Measurements from ENCODE around the gene NPPB.

The NPPB gene

DNA sequence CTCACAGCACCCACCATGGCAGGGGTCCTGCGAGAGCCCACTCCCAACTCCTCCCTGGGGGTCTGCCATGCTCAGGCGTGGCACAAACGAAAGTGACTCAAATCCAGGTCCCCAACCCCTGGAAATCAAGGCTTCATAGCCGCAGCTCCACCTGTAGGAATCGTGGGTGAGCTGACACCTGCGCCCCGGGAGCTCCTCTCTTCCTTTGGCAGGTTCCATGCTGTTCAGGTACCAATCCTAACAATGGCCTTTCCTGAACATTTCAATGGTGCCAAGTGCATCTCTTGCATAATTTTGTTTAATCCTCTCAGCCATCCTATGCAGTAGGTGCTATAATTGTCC is 28.9 kb upstream of the NPPB start:
- no peak for FAIRE-seq
- no peak for DNase-seq (ENCODE audit: insufficient read length, low spot score)
- TF ChIP-seq, protein P1, sequence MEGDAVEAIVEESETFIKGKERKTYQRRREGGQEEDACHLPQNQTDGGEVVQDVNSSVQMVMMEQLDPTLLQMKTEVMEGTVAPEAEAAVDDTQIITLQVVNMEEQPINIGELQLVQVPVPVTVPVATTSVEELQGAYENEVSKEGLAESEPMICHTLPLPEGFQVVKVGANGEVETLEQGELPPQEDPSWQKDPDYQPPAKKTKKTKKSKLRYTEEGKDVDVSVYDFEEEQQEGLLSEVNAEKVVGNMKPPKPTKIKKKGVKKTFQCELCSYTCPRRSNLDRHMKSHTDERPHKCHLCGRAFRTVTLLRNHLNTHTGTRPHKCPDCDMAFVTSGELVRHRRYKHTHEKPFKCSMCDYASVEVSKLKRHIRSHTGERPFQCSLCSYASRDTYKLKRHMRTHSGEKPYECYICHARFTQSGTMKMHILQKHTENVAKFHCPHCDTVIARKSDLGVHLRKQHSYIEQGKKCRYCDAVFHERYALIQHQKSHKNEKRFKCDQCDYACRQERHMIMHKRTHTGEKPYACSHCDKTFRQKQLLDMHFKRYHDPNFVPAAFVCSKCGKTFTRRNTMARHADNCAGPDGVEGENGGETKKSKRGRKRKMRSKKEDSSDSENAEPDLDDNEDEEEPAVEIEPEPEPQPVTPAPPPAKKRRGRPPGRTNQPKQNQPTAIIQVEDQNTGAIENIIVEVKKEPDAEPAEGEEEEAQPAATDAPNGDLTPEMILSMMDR (IDR thresholded peaks at IDR 0.05; ENCODE audit: insufficient read depth, missing control alignments): no peak

DNA sequence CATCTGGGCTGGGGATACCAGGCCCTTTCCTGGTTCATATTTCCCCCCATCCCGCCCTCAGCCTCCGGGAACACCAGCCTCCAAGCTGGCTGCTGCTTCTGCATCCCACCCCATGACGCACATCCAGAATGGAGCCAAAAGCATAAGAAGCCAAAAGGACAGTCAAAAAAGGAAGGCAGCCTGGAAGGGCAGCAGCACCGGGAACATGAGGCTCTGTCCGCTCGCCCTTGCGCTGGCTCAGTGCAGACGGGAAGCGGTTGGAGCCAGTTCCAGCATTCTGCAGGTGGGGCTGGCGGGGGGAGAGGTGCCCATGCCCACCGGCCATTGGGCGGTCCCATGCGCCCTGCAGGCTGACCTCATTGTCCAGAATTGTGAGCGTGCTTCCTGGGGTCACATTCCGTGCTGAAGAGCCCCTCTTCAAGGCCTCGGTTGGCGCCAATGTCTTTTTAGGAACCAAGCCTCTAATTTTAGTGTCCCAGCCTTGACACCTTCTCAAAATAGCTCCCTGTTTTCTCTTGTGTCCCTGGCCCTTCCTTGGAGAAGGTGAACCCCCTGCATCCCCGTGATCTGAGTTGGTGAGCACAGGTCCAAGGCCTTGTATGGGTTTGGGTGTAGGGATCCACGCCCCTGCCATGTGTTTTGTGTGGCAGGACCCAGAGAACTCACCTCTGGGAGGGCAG is 28.4 kb upstream of the NPPB start:
- DNase-seq (ENCODE audit: insufficient read length, low spot score) (no peak), FAIRE-seq (no peak)
- TF ChIP-seq, protein P1 (IDR thresholded peaks at IDR 0.05; ENCODE audit: insufficient read depth, missing control alignments): no peak

DNA sequence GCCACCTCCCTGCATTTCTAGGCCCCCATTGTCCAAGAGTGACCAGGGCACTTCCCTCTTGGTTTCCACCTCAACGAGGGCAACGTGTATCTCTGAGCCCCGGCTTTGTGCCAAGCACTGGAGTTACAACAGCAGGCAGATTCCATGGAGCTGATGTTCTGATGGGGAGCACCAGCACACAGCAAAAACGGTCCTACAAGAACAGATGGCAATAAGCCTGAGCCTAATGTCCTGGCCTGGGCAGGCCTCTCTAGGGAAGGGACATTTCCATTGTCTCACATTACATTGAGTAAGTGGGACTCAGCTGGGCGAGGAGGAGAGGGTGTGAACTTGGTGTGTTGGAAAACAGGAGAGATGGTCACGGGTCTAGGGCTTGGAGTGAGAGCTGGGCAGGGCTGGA is 27.2 kb upstream of the NPPB start:
- FAIRE-seq: no peak
- no peak for DNase-seq (ENCODE audit: insufficient read length, low spot score)
- TF ChIP-seq, protein P1 (IDR thresholded peaks at IDR 0.05; ENCODE audit: insufficient read depth, missing control alignments): no peak

DNA sequence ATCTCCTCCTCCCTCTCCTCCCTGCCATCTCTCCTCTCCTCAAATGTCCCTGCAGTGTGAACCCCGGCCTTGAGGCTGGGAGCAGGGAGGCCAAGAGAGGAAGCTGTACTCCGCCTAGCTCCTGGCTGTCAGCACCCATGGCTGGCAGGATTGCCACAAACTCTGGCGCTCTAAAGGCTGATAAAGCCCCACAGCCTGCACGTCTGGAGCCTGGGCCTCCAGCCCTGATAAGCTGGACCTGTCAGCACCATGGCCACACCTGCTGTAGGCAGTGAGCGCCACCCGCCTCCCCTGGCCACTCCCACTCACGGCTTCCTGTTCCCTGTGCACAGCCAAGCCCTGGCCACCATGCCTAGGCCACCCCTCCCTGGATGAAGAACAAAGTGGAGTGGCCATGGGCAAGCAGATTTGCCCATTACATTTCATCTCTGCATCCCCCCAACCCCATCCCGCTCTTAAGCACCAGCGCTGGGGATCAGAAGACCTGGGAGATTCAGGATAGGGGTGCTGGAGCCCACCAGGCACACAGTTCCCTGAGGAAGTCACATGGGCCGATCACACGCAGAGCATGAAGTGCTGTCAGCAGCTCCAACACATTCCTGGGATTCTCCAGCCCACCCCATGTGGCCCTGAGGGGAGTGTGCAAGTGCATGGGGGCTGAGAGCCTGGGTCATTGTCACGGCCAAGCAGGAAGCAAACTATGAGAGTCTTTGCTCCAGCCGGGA is 24.2 kb upstream of the NPPB start:
- DNase-seq (ENCODE audit: insufficient read length, low spot score) (no peak), FAIRE-seq (no peak)
- TF ChIP-seq, protein P1 (IDR thresholded peaks at IDR 0.05; ENCODE audit: insufficient read depth, missing control alignments): no peak

DNA sequence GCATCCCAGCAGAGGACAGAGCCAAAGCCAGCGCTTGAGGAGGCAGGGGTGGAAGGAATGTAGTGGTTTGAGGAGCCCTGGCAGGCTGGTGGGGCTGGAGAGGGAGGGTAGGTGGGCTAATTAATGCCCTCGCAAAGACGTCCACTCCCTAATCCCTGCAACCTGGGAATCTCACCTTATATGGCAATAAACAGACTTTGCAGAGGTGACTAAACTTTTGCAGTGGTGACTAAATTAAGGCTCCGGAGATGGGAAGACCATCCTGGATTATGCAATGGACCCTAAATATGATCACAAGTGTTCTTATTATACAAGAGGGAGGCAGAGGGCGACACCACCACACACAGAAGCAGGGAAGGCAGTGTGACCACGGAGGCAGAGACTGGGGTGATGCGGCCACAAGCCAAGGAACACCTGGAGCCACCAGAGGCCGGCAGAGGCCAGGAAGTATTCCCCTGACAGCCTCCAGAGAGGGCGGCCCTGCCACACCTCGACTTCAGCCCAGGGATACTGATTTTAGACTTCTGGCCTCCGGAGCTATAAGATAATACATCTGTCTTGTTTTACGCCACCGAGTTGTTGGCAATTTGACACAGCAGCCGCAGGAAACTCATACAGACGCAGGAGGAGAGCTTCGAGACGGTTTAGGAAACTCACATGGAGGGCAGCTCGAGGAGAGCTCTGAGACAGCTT is 23.1 kb upstream of the NPPB start:
- no peak for DNase-seq (ENCODE audit: insufficient read length, low spot score)
- TF ChIP-seq, protein P1 (IDR thresholded peaks at IDR 0.05; ENCODE audit: insufficient read depth, missing control alignments): no peak
- FAIRE-seq: no peak

DNA sequence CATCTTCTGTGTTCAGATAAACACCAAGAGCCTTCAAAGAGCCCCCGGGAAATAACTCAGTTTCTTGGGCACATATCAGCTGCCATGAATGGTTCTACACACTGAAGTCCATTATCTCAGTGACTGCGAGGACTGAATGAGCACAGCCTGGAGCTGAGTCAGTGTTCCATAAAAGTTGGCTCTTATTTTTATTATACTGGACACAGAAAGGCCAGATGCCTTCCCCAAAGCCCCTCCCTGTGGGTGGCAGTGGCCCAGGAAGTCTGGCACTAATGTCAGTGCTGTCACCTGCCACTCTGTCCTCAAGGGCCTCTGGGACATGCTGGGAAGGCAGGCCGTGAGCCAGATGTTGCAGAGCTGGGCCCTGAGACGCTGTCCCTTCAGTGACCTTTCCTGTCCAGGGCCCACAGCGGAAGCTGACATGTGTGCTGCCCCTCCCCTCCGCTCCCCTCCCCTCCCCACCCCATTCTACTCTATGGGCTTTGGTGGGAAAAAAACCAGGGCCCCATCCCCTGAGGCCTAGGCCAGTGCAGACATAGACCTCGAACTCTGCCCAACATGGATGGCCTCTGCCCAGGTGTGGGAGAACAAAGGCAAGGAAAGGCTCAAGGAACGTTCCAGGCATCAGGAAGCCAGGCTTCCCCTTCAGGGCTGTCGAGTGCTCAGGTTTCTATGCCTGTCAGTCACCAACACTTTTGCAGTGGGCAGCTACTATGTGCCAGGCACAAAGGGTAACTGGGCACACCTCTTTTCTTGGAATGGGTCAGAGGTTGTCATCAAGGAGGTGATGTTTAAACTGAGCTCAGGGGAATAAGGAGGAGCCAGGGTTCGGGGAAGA is 22.4 kb upstream of the NPPB start:
- no peak for FAIRE-seq
- no peak for DNase-seq (ENCODE audit: insufficient read length, low spot score)

More for the DNA sequence above, 22.4 kb upstream of the NPPB start:
- TF ChIP-seq, protein P1 (IDR thresholded peaks at IDR 0.05; ENCODE audit: insufficient read depth, missing control alignments): no peak

Measured in D721Med (cell line).